HepG2 (cell line): ENCODE measurements around the gene MBOAT7. TPM values are rescaled to one million over a fixed set of nuclear protein-coding genes. Genes with fewer than 3 reads are reported as not detected.
A peak's percentile ranks its signal among the peaks of the same experiment; 100 is the strongest.

Experiments
- HNRNPK ChIP-seq: fragments of 200-400 bp; formaldehyde crosslinking; IDR thresholded peaks from 2 replicates; pipeline ENCODE4 v1.6.1; 2018; ENCODE audit warnings: low read length, low read depth, moderate library complexity, mild to moderate bottlenecking; ENCODE audit not compliant: poor library complexity, severe bottlenecking
- KLF12 ChIP-seq: sonication (generic); formaldehyde crosslinking; IDR thresholded peaks from 2 replicates; pipeline ENCODE4 v1.4.0; 2020; ENCODE audit warnings: missing genetic modification reagents, borderline replicate concordance
- MXI1 ChIP-seq: IDR thresholded peaks from 3 replicates; pipeline ENCODE4 v1.6.1; 2012; ENCODE audit warnings: low read depth, low read length, inconsistent platforms, borderline replicate concordance
- POGK ChIP-seq: sonication (generic); formaldehyde crosslinking; conservative IDR thresholded peaks from 2 replicates; pipeline ENCODE4 v1.8.0; 2022; ENCODE audit warnings: mild to moderate bottlenecking, moderate library complexity, missing genetic modification reagents
- PRDM15 ChIP-seq: sonication (generic); formaldehyde crosslinking; IDR thresholded peaks from 2 replicates; pipeline ENCODE4 v1.4.0; 2020; ENCODE audit warnings: missing genetic modification reagents
- THAP11 ChIP-seq: IDR thresholded peaks from 2 replicates; pipeline ENCODE4 v1.6.1; 2016; ENCODE audit warnings: missing biosample characterization, missing genetic modification reagents
- THYN1 ChIP-seq: sonication (generic); formaldehyde crosslinking; IDR thresholded peaks from 2 replicates; pipeline ENCODE4 v1.8.1; 2023; ENCODE audit warnings: low read depth, mild to moderate bottlenecking, moderate library complexity, missing genetic modification reagents, borderline replicate concordance
- YEATS4 ChIP-seq: sonication (generic); formaldehyde crosslinking; IDR thresholded peaks from 2 replicates; pipeline ENCODE4 v1.4.0; 2020; ENCODE audit warnings: missing genetic modification reagents, borderline replicate concordance
- ZNF441 ChIP-seq: sonication (generic); formaldehyde crosslinking; IDR thresholded peaks from 2 replicates; pipeline ENCODE4 v1.7.0; 2021; ENCODE audit warnings: missing genetic modification reagents, borderline replicate concordance
- ZNF629 ChIP-seq: sonication (generic); formaldehyde crosslinking; conservative IDR thresholded peaks from 2 replicates; pipeline ENCODE4 v1.5.0; 2020; ENCODE audit warnings: missing genetic modification reagents
- ZSCAN22 ChIP-seq: sonication (generic); formaldehyde crosslinking; IDR thresholded peaks from 2 replicates; pipeline ENCODE4 v1.4.0; 2020; ENCODE audit warnings: mild to moderate bottlenecking, missing genetic modification reagents
- ZZZ3 ChIP-seq: sonication (generic); formaldehyde crosslinking; IDR thresholded peaks from 2 replicates; pipeline ENCODE4 v1.4.0; 2020; ENCODE audit warnings: missing genetic modification reagents, mild to moderate bottlenecking, borderline replicate concordance
- polyA plus RNA-seq, 8 experiments: library from polyadenylated mRNA; depleted of rRNA in 3 of 8; stranded (reverse) in 7 of 8; unstranded in 1 of 8; fragments of >200 nt; fragmentation: Illumina TruSeq in 4 of 8; extraction: Trizol in 4 of 8; gene quantifications; 2 replicates each; pipeline versions ENCODE4 v1.2.1 to v1.2.3, GENCODE V29; 2011 to 2016; ENCODE audit warnings: low read depth in 4 of 8, missing spikeins in 1 of 8, mixed read lengths in 1 of 8; ENCODE audit not compliant: insufficient read depth in 1 of 8
- total RNA-seq, 5 experiments: library from RNA; depleted of rRNA; stranded (reverse); fragments of >200 nt; fragmentation: Illumina TruSeq; extraction: Trizol; gene quantifications; 2 replicates each; pipeline ENCODE4 v1.2.3, GENCODE V29; 2016; ENCODE audit warnings: low read depth in 1 of 5
- TF ChIP-seq, protein P1 (sequence below): sonication (generic); formaldehyde crosslinking; IDR thresholded peaks from 2 replicates; pipeline ENCODE4 v1.9.0; 2021; ENCODE audit warnings: missing genetic modification reagents, borderline replicate concordance
- TF ChIP-seq, protein P2 (sequence below): sonication (generic); formaldehyde crosslinking; IDR thresholded peaks from 2 replicates; pipeline ENCODE4 v1.9.0; 2021; ENCODE audit warnings: missing genetic modification reagents, mild to moderate bottlenecking, borderline replicate concordance
- TF ChIP-seq, protein P3 (sequence below): sonication (generic); formaldehyde crosslinking; IDR thresholded peaks from 2 replicates; pipeline ENCODE4 v1.5.1; 2020; ENCODE audit warnings: missing genetic modification reagents, mild to moderate bottlenecking, borderline replicate concordance
- TF ChIP-seq, protein P4 (sequence below): sonication (generic); formaldehyde crosslinking; IDR thresholded peaks from 2 replicates; pipeline ENCODE4 v1.5.0; 2020; ENCODE audit warnings: missing genetic modification reagents, mild to moderate bottlenecking, borderline replicate concordance

The MBOAT7 gene
- total and polyA plus RNA-seq, 2 of the 13 experiments (the other 11 are each of a cell fraction or from before 2014, with no cell fraction given): 22.2 to 25.5 TPM

DNA sequence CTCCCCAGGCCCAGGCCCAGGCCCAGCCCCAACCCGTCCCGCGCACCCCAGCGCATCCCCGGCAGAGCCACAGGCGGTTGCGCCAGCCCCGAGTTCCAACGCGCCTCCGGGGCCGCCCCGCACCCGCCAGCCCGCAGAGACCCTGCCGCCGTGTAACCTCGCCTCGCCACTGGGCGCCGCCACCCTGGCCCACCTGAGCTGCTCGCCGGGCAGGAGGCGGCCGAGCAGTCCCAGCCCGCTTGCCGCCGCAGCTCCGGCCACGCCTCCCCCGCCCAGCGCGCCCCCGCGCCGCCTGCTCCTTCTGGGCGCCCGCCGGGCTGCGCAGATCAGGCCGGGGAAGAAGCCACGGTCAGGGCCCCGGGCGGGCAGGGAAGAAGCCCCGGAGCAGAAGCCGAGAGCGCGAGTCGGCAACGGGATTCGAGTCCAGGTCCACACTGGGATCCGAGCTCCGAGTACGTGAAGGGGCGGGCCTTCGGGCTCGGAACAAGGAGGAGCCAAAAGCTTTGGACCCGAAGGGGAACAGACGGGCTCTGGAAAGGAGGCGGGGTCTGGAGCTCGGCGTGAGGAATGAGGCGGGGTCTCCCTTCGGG, at the start of gene MBOAT7 (continued):
- TF ChIP-seq MXI1: peak; percentile 70; the same call in 1 of the 3 replicates
- TF ChIP-seq, protein P1, sequence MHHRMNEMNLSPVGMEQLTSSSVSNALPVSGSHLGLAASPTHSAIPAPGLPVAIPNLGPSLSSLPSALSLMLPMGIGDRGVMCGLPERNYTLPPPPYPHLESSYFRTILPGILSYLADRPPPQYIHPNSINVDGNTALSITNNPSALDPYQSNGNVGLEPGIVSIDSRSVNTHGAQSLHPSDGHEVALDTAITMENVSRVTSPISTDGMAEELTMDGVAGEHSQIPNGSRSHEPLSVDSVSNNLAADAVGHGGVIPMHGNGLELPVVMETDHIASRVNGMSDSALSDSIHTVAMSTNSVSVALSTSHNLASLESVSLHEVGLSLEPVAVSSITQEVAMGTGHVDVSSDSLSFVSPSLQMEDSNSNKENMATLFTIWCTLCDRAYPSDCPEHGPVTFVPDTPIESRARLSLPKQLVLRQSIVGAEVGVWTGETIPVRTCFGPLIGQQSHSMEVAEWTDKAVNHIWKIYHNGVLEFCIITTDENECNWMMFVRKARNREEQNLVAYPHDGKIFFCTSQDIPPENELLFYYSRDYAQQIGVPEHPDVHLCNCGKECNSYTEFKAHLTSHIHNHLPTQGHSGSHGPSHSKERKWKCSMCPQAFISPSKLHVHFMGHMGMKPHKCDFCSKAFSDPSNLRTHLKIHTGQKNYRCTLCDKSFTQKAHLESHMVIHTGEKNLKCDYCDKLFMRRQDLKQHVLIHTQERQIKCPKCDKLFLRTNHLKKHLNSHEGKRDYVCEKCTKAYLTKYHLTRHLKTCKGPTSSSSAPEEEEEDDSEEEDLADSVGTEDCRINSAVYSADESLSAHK (CRISPR knock-in tag): no peak
- TF ChIP-seq POGK (CRISPR knock-in tag): peak; percentile 79; the same call in 1 of the 2 replicates
- peak; percentile 96 for TF ChIP-seq PRDM15 (CRISPR knock-in tag)
- peak; percentile 60 for TF ChIP-seq HNRNPK
- peak; percentile 81 for TF ChIP-seq YEATS4
- no peak for TF ChIP-seq THYN1
- TF ChIP-seq, protein P2, sequence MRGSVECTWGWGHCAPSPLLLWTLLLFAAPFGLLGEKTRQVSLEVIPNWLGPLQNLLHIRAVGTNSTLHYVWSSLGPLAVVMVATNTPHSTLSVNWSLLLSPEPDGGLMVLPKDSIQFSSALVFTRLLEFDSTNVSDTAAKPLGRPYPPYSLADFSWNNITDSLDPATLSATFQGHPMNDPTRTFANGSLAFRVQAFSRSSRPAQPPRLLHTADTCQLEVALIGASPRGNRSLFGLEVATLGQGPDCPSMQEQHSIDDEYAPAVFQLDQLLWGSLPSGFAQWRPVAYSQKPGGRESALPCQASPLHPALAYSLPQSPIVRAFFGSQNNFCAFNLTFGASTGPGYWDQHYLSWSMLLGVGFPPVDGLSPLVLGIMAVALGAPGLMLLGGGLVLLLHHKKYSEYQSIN (CRISPR knock-in tag): no peak
- TF ChIP-seq, protein P3, sequence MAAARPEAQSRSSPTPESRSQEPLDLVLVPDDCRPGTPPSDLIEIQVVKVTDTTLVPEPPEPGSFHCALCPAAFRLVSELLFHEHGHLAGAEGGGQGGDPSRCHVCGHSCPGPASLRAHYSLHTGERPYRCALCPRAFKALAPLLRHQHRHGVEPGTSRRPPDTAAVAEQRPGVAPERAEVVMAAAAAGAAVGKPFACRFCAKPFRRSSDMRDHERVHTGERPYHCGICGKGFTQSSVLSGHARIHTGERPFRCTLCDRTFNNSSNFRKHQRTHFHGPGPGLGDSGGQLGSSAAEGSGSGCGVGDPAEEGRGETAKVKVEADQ (CRISPR knock-in tag): peak; percentile 91; the same call in 1 of the 2 replicates
- TF ChIP-seq KLF12: peak; percentile 52
- 0 out of 2 replicates have a peak, but pooled peaks have one; percentile 12 for TF ChIP-seq THAP11 (CRISPR knock-in tag)
- 0 out of 2 replicates have a peak, but pooled peaks have one; percentile 30 for TF ChIP-seq ZZZ3 (CRISPR knock-in tag)
- TF ChIP-seq, protein P4, sequence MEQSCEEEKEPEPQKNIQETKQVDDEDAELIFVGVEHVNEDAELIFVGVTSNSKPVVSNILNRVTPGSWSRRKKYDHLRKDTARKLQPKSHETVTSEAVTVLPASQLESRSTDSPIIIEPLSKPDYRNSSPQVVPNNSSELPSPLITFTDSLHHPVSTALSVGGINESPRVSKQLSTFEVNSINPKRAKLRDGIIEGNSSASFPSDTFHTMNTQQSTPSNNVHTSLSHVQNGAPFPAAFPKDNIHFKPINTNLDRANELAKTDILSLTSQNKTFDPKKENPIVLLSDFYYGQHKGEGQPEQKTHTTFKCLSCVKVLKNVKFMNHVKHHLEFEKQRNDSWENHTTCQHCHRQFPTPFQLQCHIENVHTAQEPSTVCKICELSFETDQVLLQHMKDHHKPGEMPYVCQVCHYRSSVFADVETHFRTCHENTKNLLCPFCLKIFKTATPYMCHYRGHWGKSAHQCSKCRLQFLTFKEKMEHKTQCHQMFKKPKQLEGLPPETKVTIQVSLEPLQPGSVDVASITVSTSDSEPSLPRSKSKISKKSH: peak; percentile 64; the same call in 1 of the 2 replicates
- peak; percentile 84 for TF ChIP-seq ZNF441 (CRISPR knock-in tag)
- TF ChIP-seq ZNF629 (CRISPR knock-in tag): no peak
- 0 out of 2 replicates have a peak, but pooled peaks have one; percentile 60 for TF ChIP-seq ZSCAN22
